IPS-20b (cell line): ENCODE data around the gene RRP8.

Experiments
- H3K27ac ChIP-seq: one replicate; pipeline ENCODE4 v1.5.1; 2013; ENCODE audit warnings: low read length
- H3K27me3 ChIP-seq: 2 replicates; pipeline ENCODE4 v1.6.1; 2013; ENCODE audit warnings: mild to moderate bottlenecking, low read length, inconsistent platforms; ENCODE audit not compliant: insufficient read depth
- H3K36me3 ChIP-seq: 2 replicates; pipeline ENCODE4 v1.6.1; 2013; ENCODE audit warnings: low read depth, mild to moderate bottlenecking, inconsistent platforms, low read length, moderate library complexity; ENCODE audit not compliant: insufficient read depth
- H3K4me1 ChIP-seq: 2 replicates; pipeline ENCODE4 v1.6.1; 2013; ENCODE audit warnings: mild to moderate bottlenecking, control low read depth, inconsistent platforms, low read length, moderate library complexity; ENCODE audit not compliant: insufficient read depth
- H3K4me3 ChIP-seq: 2 replicates; pipeline ENCODE4 v1.5.1; 2013; ENCODE audit warnings: mild to moderate bottlenecking, low read length, inconsistent platforms
- H3K9ac ChIP-seq: 2 replicates; pipeline ENCODE4 v1.6.1; 2013; ENCODE audit warnings: low read depth, mild to moderate bottlenecking, inconsistent platforms, low read length, moderate library complexity
- H3K9me3 ChIP-seq: 2 replicates; pipeline ENCODE4 v1.6.1; 2013; ENCODE audit warnings: mild to moderate bottlenecking, low read depth, low read length, inconsistent platforms; ENCODE audit not compliant: insufficient read depth

The RRP8 gene

GRCh38 chr11:6557063-6557462 lies 46.4 kb downstream of the RRP8 start:
- H3K27ac ChIP-seq: no peak overlapping the region
- H3K27me3 ChIP-seq: no peaks in the 10 kb centered on the region
- no peaks in the 10 kb centered on the region for H3K9me3 ChIP-seq
- no peaks in the 10 kb centered on the region for H3K4me1 ChIP-seq
- H3K9ac ChIP-seq: no peak overlapping the region
- H3K4me3 ChIP-seq: no peak overlapping the region
- H3K36me3 ChIP-seq: no peaks in the 10 kb centered on the region

GRCh38 chr11:6556139-6556949 lies 47.1 kb downstream of the RRP8 start:
- H3K4me1 ChIP-seq: no peaks in the 10 kb centered on the region
- H3K9me3 ChIP-seq: no peaks in the 10 kb centered on the region
- H3K36me3 ChIP-seq: no peaks in the 10 kb centered on the region
- H3K27ac ChIP-seq: no peak overlapping the region
- H3K4me3 ChIP-seq: no peak overlapping the region
- H3K27me3 ChIP-seq: no peaks in the 10 kb centered on the region
- no peak overlapping the region for H3K9ac ChIP-seq

- no peak overlapping the region for H3K9ac ChIP-seq
Observed at GRCh38 chr11:6554828-6555706, 48.3 kb downstream of the RRP8 start.

GRCh38 chr11:6553634-6554033 lies 49.8 kb downstream of the RRP8 start:
- Histone ChIP-seq H3K9ac (no peak overlapping the region), H3K27me3 (no peaks in the 10 kb centered on the region), H3K27ac (no peak overlapping the region), H3K9me3 (no peaks in the 10 kb centered on the region), H3K36me3 (no peaks in the 10 kb centered on the region), H3K4me1 (no peaks in the 10 kb centered on the region), H3K4me3 (no peak overlapping the region)

More at GRCh38 chr11:6554828-6555706, 48.3 kb downstream of the RRP8 start:
- H3K4me3 ChIP-seq: no peak overlapping the region
- H3K36me3 ChIP-seq: no peaks in the 10 kb centered on the region
- H3K27ac ChIP-seq: no peak overlapping the region
- no peaks in the 10 kb centered on the region for H3K9me3 ChIP-seq
- H3K4me1 ChIP-seq: no peaks in the 10 kb centered on the region
- H3K27me3 ChIP-seq: no peaks in the 10 kb centered on the region

GRCh38 chr11:6548641-6549040 lies 54.8 kb downstream of the RRP8 start:
- Histone ChIP-seq H3K4me1 (no peaks in the 10 kb centered on the region), H3K9ac (no peak overlapping the region), H3K27ac (no peak overlapping the region), H3K9me3 (no peaks in the 10 kb centered on the region), H3K36me3 (no peaks in the 10 kb centered on the region), H3K4me3 (no peak overlapping the region), H3K27me3 (no peaks in the 10 kb centered on the region)

GRCh38 chr11:6548121-6548520 lies 55.3 kb downstream of the RRP8 start:
- no peaks in the 10 kb centered on the region for H3K36me3 ChIP-seq
- no peaks in the 10 kb centered on the region for H3K4me1 ChIP-seq
- no peak overlapping the region for H3K27ac ChIP-seq
- H3K27me3 ChIP-seq: no peaks in the 10 kb centered on the region
- H3K9ac ChIP-seq: no peak overlapping the region
- H3K9me3 ChIP-seq: no peaks in the 10 kb centered on the region
- no peak overlapping the region for H3K4me3 ChIP-seq

- Histone ChIP-seq H3K36me3 (no peaks in the 10 kb centered on the region), H3K9me3 (no peaks in the 10 kb centered on the region), H3K4me3 (no peak overlapping the region), H3K9ac (no peak overlapping the region), H3K27ac (no peak overlapping the region), H3K27me3 (no peaks in the 10 kb centered on the region), H3K4me1 (no peaks in the 10 kb centered on the region)
Observed at GRCh38 chr11:6547177-6547576, 56.2 kb downstream of the RRP8 start.

GRCh38 chr11:6546735-6547134 lies 56.7 kb downstream of the RRP8 start:
- H3K4me1 ChIP-seq: no peaks in the 10 kb centered on the region
- H3K9ac ChIP-seq: no peak overlapping the region
- no peaks in the 10 kb centered on the region for H3K27me3 ChIP-seq
- no peak overlapping the region for H3K27ac ChIP-seq
- no peaks in the 10 kb centered on the region for H3K36me3 ChIP-seq
- no peaks in the 10 kb centered on the region for H3K9me3 ChIP-seq
- H3K4me3 ChIP-seq: no peak overlapping the region

GRCh38 chr11:6545917-6546605 lies 57.4 kb downstream of the RRP8 start:
- Histone ChIP-seq H3K9ac (no peak overlapping the region), H3K27me3 (no peaks in the 10 kb centered on the region), H3K4me3 (no peak overlapping the region), H3K9me3 (no peaks in the 10 kb centered on the region), H3K36me3 (no peaks in the 10 kb centered on the region), H3K27ac (no peak overlapping the region), H3K4me1 (no peaks in the 10 kb centered on the region)
